WTC11 (cell line): Measurements from ENCODE around the gene LPP. TPM values are rescaled to one million over a fixed set of nuclear protein-coding genes. Genes with fewer than 3 reads are reported as not detected.

Experiments
- ATAC-seq: fragments of 200-7000 bp; cut with Tn5 transposase; 2 replicates; pipeline ENCODE4 v1.10.0; 2021; ENCODE audit warnings: mild to moderate bottlenecking, moderate library complexity
- CTCF ChIA-PET: fragments of 300-600 bp; sonication (Branson Sonifier 250); formaldehyde crosslinking; loops from one replicate; lab custom pipeline; 2021; ENCODE audit warnings: antibody characterized with exemption; lab: Charles Lee
- POLR2A ChIA-PET: fragments of 350-600 bp; sonication (Branson Sonifier 250); formaldehyde crosslinking; loops from one replicate; lab custom pipeline; 2021; ENCODE audit warnings: antibody characterized with exemption; lab: Charles Lee
- DNase-seq: peaks from one replicate; pipeline ENCODE4 v3.0.0; 2021; ENCODE audit warnings: low spot score
- H3K27ac Mint-ChIP-seq: 2 replicates; pipeline ENCODE4 v1.8.0; 2021; ENCODE audit warnings: mixed read lengths
- H3K27me3 Mint-ChIP-seq: 2 replicates; pipeline ENCODE4 v1.8.0; 2021; ENCODE audit warnings: low read depth, mild to moderate bottlenecking, moderate library complexity, mixed read lengths
- H3K36me3 Mint-ChIP-seq: 2 replicates; pipeline ENCODE4 v1.8.0; 2021; ENCODE audit warnings: mixed read lengths
- H3K4me1 Mint-ChIP-seq: 2 replicates; pipeline ENCODE4 v1.8.0; 2022; ENCODE audit warnings: mixed read lengths
- H3K4me3 Mint-ChIP-seq: 2 replicates; pipeline ENCODE4 v1.8.0; 2021; ENCODE audit warnings: mild to moderate bottlenecking, moderate library complexity, mixed read lengths
- H3K9me3 Mint-ChIP-seq: 2 replicates; pipeline ENCODE4 v1.8.0; 2021; ENCODE audit warnings: mixed read lengths
- ATF6 ChIP-seq: sonication (generic); formaldehyde crosslinking; IDR thresholded peaks from 2 replicates; pipeline ENCODE4 v1.8.1; 2023; ENCODE audit warnings: mild to moderate bottlenecking, missing genetic modification reagents
- CBFB ChIP-seq: sonication (generic); formaldehyde crosslinking; IDR thresholded peaks from 2 replicates; pipeline ENCODE4 v1.8.1; 2022; ENCODE audit warnings: mild to moderate bottlenecking, low read depth, missing genetic modification reagents
- CTCF ChIP-seq: fragments of 200-600 bp; IDR thresholded peaks from 2 replicates; pipeline ENCODE4 v1.8.0; 2022; ENCODE audit warnings: antibody characterized with exemption
- E2F1 ChIP-seq: sonication (generic); formaldehyde crosslinking; IDR thresholded peaks from 2 replicates; pipeline ENCODE4 v1.8.0; 2022; ENCODE audit warnings: mild to moderate bottlenecking, missing genetic modification reagents
- EMX1 ChIP-seq: fragments of 250-450 bp; sonication (Bioruptor Pico); IDR thresholded peaks from 2 replicates; pipeline ENCODE4 v1.8.0; 2021; ENCODE audit warnings: mild to moderate bottlenecking
- FOXK1 ChIP-seq: sonication (generic); formaldehyde crosslinking; IDR thresholded peaks from 2 replicates; pipeline ENCODE4 v1.8.0; 2022; ENCODE audit warnings: mild to moderate bottlenecking, moderate library complexity, missing genetic modification reagents
- GABPB1 ChIP-seq: sonication (generic); formaldehyde crosslinking; IDR thresholded peaks from 2 replicates; pipeline ENCODE4 v1.8.1; 2023; ENCODE audit warnings: mild to moderate bottlenecking, missing genetic modification reagents
- JUN ChIP-seq: sonication (generic); formaldehyde crosslinking; IDR thresholded peaks from 2 replicates; pipeline ENCODE4 v1.8.0; 2023; ENCODE audit warnings: mild to moderate bottlenecking, missing genetic modification reagents
- KAT7 ChIP-seq: sonication (generic); formaldehyde crosslinking; IDR thresholded peaks from 2 replicates; pipeline ENCODE4 v1.8.1; 2023; ENCODE audit warnings: missing genetic modification reagents, mild to moderate bottlenecking, borderline replicate concordance
- MYBL2 ChIP-seq: sonication (generic); formaldehyde crosslinking; IDR thresholded peaks from 2 replicates; pipeline ENCODE4 v1.8.1; 2023; ENCODE audit warnings: mild to moderate bottlenecking, moderate library complexity, missing genetic modification reagents
- NFYB ChIP-seq: sonication (generic); formaldehyde crosslinking; conservative IDR thresholded peaks from 2 replicates; pipeline ENCODE4 v1.8.0; 2022; ENCODE audit warnings: low read depth, missing genetic modification reagents
- NR3C1 ChIP-seq: sonication (generic); formaldehyde crosslinking; conservative IDR thresholded peaks from 2 replicates; pipeline ENCODE4 v1.8.1; 2023; ENCODE audit warnings: low read depth, mild to moderate bottlenecking, missing genetic modification reagents
- PRRX2 ChIP-seq: fragments of 250-450 bp; sonication (Bioruptor Pico); IDR thresholded peaks from 2 replicates; pipeline ENCODE4 v1.8.0; 2021; ENCODE audit warnings: mild to moderate bottlenecking
- SOX15 ChIP-seq: fragments of 250-450 bp; sonication (Bioruptor Pico); IDR thresholded peaks from 2 replicates; pipeline ENCODE4 v1.9.0; 2021; ENCODE audit warnings: mild to moderate bottlenecking
- ZBTB21 ChIP-seq: sonication (generic); formaldehyde crosslinking; IDR thresholded peaks from 2 replicates; pipeline ENCODE4 v1.8.1; 2023; ENCODE audit warnings: mild to moderate bottlenecking, missing genetic modification reagents, borderline replicate concordance
- ZNF232 ChIP-seq: sonication (generic); formaldehyde crosslinking; IDR thresholded peaks from 2 replicates; pipeline ENCODE4 v1.8.0; 2022; ENCODE audit warnings: mild to moderate bottlenecking, missing genetic modification reagents
- ZSCAN18 ChIP-seq: fragments of 250-450 bp; sonication (Bioruptor Pico); IDR thresholded peaks from 2 replicates; pipeline ENCODE4 v2.1.2; 2022; ENCODE audit warnings: mild to moderate bottlenecking, moderate library complexity
- total RNA-seq: library from RNA; stranded (reverse); gene quantifications from 3 replicates; pipeline ENCODE4 v1.2.3, GENCODE V29; 2021
- TF ChIP-seq, protein P1 (sequence below): sonication (generic); formaldehyde crosslinking; IDR thresholded peaks from 2 replicates; pipeline ENCODE4 v1.8.1; 2023; ENCODE audit warnings: mild to moderate bottlenecking, missing genetic modification reagents, moderate library complexity
- TF ChIP-seq, protein P2 (sequence below): sonication (generic); formaldehyde crosslinking; IDR thresholded peaks from 2 replicates; pipeline ENCODE4 v1.8.1; 2023; ENCODE audit warnings: mild to moderate bottlenecking, missing genetic modification reagents, moderate library complexity
- TF ChIP-seq, protein P3 (sequence below): sonication (generic); formaldehyde crosslinking; IDR thresholded peaks from 2 replicates; pipeline ENCODE4 v1.8.1; 2022; ENCODE audit warnings: missing genetic modification reagents, borderline replicate concordance
- TF ChIP-seq, protein P4 (sequence below): sonication (generic); formaldehyde crosslinking; IDR thresholded peaks from 2 replicates; pipeline ENCODE4 v1.8.1; 2022; ENCODE audit warnings: low read depth, mild to moderate bottlenecking, moderate library complexity, missing genetic modification reagents, borderline replicate concordance

The LPP gene
- total RNA-seq, 1 experiment from 2014 or later, result 49.6 TPM

- Mint-ChIP-seq H3K4me1 (no peaks in the 10 kb centered on the region), H3K9me3 (no peaks in the 10 kb centered on the region), H3K36me3 (no peaks in the 10 kb centered on the region), H3K27me3 (no peaks in the 10 kb centered on the region), H3K27ac (no peak overlapping the region), H3K4me3 (no peak overlapping the region)
- DNase-seq, result no peak
- ChIA-PET CTCF (no interaction called here), POLR2A (no interaction called here)
- no peak for ATAC-seq
- TF ChIP-seq KAT7 (CRISPR knock-in tag) (no peak), ZBTB21 (CRISPR knock-in tag) (no peak), ZNF232 (CRISPR knock-in tag) (no peak), ATF6 (CRISPR knock-in tag) (no peak), E2F1 (CRISPR knock-in tag) (no peak), JUN (CRISPR knock-in tag) (no peak)
- TF ChIP-seq, protein P1, sequence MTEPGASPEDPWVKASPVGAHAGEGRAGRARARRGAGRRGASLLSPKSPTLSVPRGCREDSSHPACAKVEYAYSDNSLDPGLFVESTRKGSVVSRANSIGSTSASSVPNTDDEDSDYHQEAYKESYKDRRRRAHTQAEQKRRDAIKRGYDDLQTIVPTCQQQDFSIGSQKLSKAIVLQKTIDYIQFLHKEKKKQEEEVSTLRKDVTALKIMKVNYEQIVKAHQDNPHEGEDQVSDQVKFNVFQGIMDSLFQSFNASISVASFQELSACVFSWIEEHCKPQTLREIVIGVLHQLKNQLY, result no peak
Observed at GRCh38 chr3:188889054-188889491, 735.1 kb downstream of the LPP start.

DNA sequence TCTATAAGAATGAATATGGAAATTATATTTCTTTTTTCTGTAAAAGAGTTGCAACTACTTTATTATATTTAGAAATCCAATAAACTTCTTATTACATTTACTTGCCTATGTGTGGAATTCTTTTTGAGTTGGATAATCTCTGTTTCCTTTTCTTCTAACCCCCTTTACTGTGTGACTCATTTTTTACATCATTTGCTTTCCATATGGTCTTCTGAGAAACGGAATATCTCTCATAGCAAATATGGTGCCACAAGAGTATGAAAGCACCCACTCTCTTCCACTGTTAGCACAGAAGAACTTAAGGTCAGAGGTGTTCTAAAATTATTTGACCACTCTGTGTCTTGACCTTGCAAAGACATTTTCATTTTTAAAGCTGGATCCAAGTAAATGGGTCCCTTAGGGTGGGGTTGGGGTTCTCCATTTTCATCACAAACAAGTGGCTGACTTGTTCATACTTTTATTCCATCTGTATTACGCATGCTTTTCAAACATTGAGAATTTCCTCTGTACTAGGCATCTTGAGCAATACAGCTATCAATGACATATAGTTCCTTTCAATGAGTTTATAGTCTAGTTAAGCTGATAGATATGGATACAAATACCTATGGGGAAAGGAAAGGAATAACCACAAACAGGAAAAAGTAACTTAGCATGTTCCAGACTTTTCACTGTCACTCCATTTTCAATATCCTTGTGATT, 736.8 kb downstream of the LPP start:
- H3K4me3 Mint-ChIP-seq, result no peak overlapping the region
- ChIA-PET POLR2A (no interaction called here), CTCF (no interaction called here)
- no peaks in the 10 kb centered on the region for H3K4me1 Mint-ChIP-seq
- no peak for ATAC-seq
- H3K27ac Mint-ChIP-seq, result no peak overlapping the region
- H3K27me3 Mint-ChIP-seq, result no peaks in the 10 kb centered on the region
- H3K9me3 Mint-ChIP-seq, result no peaks in the 10 kb centered on the region
- TF ChIP-seq MYBL2 (CRISPR knock-in tag) (no peak), PRRX2 (CRISPR knock-in tag) (no peak), FOXK1 (CRISPR knock-in tag) (no peak)
- H3K36me3 Mint-ChIP-seq, result no peaks in the 10 kb centered on the region
- no peak for DNase-seq

- ChIA-PET POLR2A (no interaction called here), CTCF (no interaction called here)
- H3K27me3 Mint-ChIP-seq, result no peaks in the 10 kb centered on the region
- DNase-seq (no peak), ATAC-seq (no peak; the same call in none of the 2 replicates)
- no peak overlapping the region; the same call in 1 of the 2 replicates for H3K27ac Mint-ChIP-seq
- H3K4me1 Mint-ChIP-seq, result peaks cover 10% of the 10 kb centered on the region
- no peak overlapping the region for H3K4me3 Mint-ChIP-seq
- H3K9me3 Mint-ChIP-seq, result no peaks in the 10 kb centered on the region
- no peaks in the 10 kb centered on the region for H3K36me3 Mint-ChIP-seq
- TF ChIP-seq SOX15 (no peak), EMX1 (CRISPR knock-in tag) (no peak), CBFB (no peak), ZBTB21 (CRISPR knock-in tag) (no peak), NR3C1 (CRISPR knock-in tag) (no peak), GABPB1 (CRISPR knock-in tag) (no peak), ZSCAN18 (no peak), NFYB (CRISPR knock-in tag) (no peak), CTCF (no peak)
- TF ChIP-seq, protein P2, sequence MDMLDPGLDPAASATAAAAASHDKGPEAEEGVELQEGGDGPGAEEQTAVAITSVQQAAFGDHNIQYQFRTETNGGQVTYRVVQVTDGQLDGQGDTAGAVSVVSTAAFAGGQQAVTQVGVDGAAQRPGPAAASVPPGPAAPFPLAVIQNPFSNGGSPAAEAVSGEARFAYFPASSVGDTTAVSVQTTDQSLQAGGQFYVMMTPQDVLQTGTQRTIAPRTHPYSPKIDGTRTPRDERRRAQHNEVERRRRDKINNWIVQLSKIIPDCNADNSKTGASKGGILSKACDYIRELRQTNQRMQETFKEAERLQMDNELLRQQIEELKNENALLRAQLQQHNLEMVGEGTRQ, result no peak
- TF ChIP-seq, protein P3, sequence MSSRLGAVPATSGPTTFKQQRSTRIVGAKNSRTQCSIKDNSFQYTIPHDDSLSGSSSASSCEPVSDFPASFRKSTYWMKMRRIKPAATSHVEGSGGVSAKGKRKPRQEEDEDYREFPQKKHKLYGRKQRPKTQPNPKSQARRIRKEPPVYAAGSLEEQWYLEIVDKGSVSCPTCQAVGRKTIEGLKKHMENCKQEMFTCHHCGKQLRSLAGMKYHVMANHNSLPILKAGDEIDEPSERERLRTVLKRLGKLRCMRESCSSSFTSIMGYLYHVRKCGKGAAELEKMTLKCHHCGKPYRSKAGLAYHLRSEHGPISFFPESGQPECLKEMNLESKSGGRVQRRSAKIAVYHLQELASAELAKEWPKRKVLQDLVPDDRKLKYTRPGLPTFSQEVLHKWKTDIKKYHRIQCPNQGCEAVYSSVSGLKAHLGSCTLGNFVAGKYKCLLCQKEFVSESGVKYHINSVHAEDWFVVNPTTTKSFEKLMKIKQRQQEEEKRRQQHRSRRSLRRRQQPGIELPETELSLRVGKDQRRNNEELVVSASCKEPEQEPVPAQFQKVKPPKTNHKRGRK (CRISPR knock-in tag), result no peak
- TF ChIP-seq, protein P4, sequence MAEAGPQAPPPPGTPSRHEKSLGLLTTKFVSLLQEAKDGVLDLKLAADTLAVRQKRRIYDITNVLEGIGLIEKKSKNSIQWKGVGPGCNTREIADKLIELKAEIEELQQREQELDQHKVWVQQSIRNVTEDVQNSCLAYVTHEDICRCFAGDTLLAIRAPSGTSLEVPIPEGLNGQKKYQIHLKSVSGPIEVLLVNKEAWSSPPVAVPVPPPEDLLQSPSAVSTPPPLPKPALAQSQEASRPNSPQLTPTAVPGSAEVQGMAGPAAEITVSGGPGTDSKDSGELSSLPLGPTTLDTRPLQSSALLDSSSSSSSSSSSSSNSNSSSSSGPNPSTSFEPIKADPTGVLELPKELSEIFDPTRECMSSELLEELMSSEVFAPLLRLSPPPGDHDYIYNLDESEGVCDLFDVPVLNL (CRISPR knock-in tag), result no peak
Observed at GRCh38 chr3:188899881-188900280, 745.9 kb downstream of the LPP start.
